Aorta (tissue), 5 donors: ENCODE data around the gene SRD5A2. TPM values are rescaled to one million over a fixed set of nuclear protein-coding genes. Genes with fewer than 3 reads are reported as not detected.
"Not testable (repeated sequence)": the region's sequence is repeated elsewhere in the genome, so short reads cannot be mapped to it uniquely, and the experiment has no call there.

Source experiments
- ATAC-seq: fragments of 200-7000 bp; cut with Tn5 transposase; one replicate; pipeline ENCODE4 v1.9.1; 2022; ENCODE audit warnings: moderate library complexity; ENCODE audit not compliant: low FRiP score
- DNase-seq, 2 donors: peaks; one replicate each; pipeline ENCODE4 v3.0.0-alpha.2; 2020
- H3K27ac ChIP-seq, 2 donors: one replicate each; pipeline ENCODE4 v1.5.1; 2013; ENCODE audit warnings: low read length in 2 of 2, mild to moderate bottlenecking in 2 of 2, moderate library complexity in 2 of 2, control low read depth in 1 of 2, inconsistent platforms in 1 of 2, low read depth in 1 of 2
- H3K27me3 ChIP-seq, 2 donors: one replicate each; pipeline ENCODE4 v1.6.1; 2013; ENCODE audit warnings: control low read depth in 1 of 2, low read length in 1 of 2, mild to moderate bottlenecking in 1 of 2, moderate library complexity in 1 of 2; ENCODE audit not compliant: insufficient read depth in 2 of 2, control insufficient read depth in 1 of 2
- H3K36me3 ChIP-seq, 2 donors: one replicate each; pipeline ENCODE4 v1.6.1; 2013; ENCODE audit warnings: control low read depth in 1 of 2, low read length in 1 of 2, mild to moderate bottlenecking in 1 of 2; ENCODE audit not compliant: insufficient read depth in 2 of 2, control insufficient read depth in 1 of 2
- H3K4me1 ChIP-seq, 2 donors: one replicate each; pipeline ENCODE4 v1.6.1; 2013; ENCODE audit warnings: low read length in 2 of 2, control low read depth in 1 of 2, mild to moderate bottlenecking in 1 of 2, moderate library complexity in 1 of 2; ENCODE audit not compliant: insufficient read depth in 2 of 2, control insufficient read depth in 1 of 2
- H3K4me3 ChIP-seq, 2 donors: one replicate each; pipeline ENCODE4 v1.5.1; 2013; ENCODE audit warnings: low read length in 2 of 2, control low read depth in 1 of 2, mild to moderate bottlenecking in 1 of 2
- H3K9me3 ChIP-seq: one replicate; pipeline ENCODE4 v1.6.1; 2013; ENCODE audit warnings: mild to moderate bottlenecking, low read length; ENCODE audit not compliant: control insufficient read depth
- WGBS, 2 donors: extraction: QIAGEN DNeasy Blood & Tissue Kit; methylation state at CpG; one replicate each; pipeline ENCODE4 v1.1.7; 2013; 5-methylcytosine and 5-hydroxymethylcytosine counted together
- intact Hi-C, 2 donors: fragments of 100-400 bp; cut with DNase I; formaldehyde crosslinking; loops; one replicate each; pipeline versions ENCODE4 v1.14.2 to v1.15.0; 2022
- polyA plus RNA-seq, 2 donors: library from polyadenylated mRNA; stranded (reverse); fragments of 200-250 nt; gene quantifications; one replicate each; pipeline ENCODE4 v1.2.3, GENCODE V29; 2013
- total RNA-seq, 2 donors: library from RNA; stranded (reverse); fragmentation: NEBNext Ultra II Directional; extraction: Animal tissue kit (Norgen Biotek cat#: 25700); gene quantifications; one replicate each; pipeline ENCODE4 v1.2.1, GENCODE V29; 2021
- donor health status: healthy with polysubstance abuse.
- donor health status: Bipolar disorder and iron deficiency.
- donor health status: DM: no; HTN: no; CAD: no.
- donor health status: DM: no; HTN: no; CAD: no.
- donor health status: DM: yes; HTN: yes; CAD: no.

The SRD5A2 gene
- total and polyA plus RNA-seq, 4 donors = not detected

DNA sequence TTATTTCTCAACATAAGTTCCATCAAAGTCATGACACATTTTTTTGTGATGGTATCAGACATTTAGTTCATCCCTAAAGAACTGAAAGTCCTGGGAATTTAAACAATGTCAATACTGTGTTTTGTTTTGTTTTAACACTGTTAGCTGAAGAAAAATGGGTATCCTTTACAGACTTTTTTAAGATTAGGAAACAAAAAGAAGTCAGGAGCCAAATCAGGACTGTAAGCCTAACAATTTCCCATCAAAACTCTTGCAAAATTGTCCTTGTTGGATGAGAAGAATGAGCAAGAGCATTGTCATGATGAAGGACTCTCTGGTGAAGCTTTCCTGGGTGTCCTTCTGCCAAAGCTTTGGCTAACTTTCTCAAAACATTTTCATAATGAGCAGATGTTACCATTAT is 69.4 kb downstream of the SRD5A2 start:
- Histone ChIP-seq H3K9me3 (no peaks in the 10 kb centered on the region), H3K4me1 (no peaks in the 10 kb centered on the region), H3K4me3 (no peak overlapping the region), H3K27ac (no peak overlapping the region), H3K27me3 (no peaks in the 10 kb centered on the region), H3K36me3 (no peaks in the 10 kb centered on the region)
- DNase-seq (no peak), ATAC-seq (no peak)
- intact Hi-C loops = no loop called here

DNA sequence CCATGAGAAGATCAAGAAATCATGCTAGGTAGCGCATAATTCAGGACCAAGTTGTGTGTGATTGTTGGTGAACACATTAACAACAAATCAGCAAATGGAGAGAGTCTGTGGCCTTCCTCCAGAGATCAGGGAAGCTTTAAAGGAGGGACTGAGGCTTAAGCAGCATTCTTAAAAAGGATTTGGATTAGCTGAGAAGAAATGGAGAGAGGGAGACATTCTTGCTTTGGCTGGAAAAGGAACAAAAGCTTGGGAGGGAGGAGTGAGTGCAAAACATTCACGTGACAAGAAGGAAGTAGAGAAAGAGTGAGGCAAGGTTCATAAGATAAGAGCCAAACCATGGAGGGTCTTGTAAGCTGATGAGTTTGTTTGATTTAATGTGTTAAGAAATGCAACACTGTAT is 75.6 kb downstream of the SRD5A2 start:
- H3K9me3 ChIP-seq = no peaks in the 10 kb centered on the region
- no peaks in the 10 kb centered on the region for H3K4me1 ChIP-seq
- 55 to 60% methylated on average over 2 of the region's 2 CpGs for WGBS, 2 donors
- H3K27me3 ChIP-seq = no peaks in the 10 kb centered on the region
- intact Hi-C loops = no loop called here
- H3K36me3 ChIP-seq = no peaks in the 10 kb centered on the region
- DNase-seq = no peak
- no peak for ATAC-seq
- H3K4me3 ChIP-seq = no peak overlapping the region
- no peak overlapping the region for H3K27ac ChIP-seq

GRCh38 chr2:31504311-31504710 is 76.4 kb downstream of the SRD5A2 start:
- H3K27me3 ChIP-seq = no peaks in the 10 kb centered on the region
- WGBS, 2 donors = 76% methylated on average over 2 of the region's 2 CpGs
- H3K4me1 ChIP-seq = no peaks in the 10 kb centered on the region
- H3K4me3 ChIP-seq = no peak overlapping the region
- DNase-seq (no peak), ATAC-seq (no peak)
- no peaks in the 10 kb centered on the region for H3K9me3 ChIP-seq
- intact Hi-C loops = no loop called here
- H3K27ac ChIP-seq = no peak overlapping the region
- H3K36me3 ChIP-seq = no peaks in the 10 kb centered on the region

DNA sequence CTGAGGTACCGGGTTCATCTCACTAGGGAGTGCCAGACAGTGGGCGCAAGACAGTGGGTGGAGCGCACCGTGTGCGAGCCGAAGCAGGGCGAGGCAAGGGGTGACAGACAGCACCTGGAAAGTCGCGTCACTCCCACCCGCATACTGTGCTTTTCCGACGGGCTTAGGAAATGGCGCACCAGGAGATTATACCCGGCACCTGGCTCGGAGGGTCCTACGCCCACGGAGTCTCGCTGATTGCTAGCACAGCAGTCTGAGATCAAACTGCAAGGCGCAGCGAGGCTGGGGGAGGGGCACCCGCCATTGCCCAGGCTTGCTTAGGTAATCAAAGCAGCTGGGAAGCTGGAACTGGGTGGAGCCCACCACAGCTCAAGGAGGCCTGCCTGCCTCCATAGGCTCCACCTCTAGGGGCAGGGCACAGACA is 84.3 kb downstream of the SRD5A2 start:
- H3K9me3 ChIP-seq, ATAC-seq, H3K27me3 ChIP-seq, H3K36me3 ChIP-seq, H3K27ac ChIP-seq, DNase-seq, H3K4me1 ChIP-seq, H3K4me3 ChIP-seq, intact Hi-C loops: not testable (repeated sequence)
- WGBS, 2 donors = 81 to 83% methylated on average over 21 of the region's 21 CpGs

- H3K9me3 ChIP-seq, H3K4me1 ChIP-seq, DNase-seq, H3K27me3 ChIP-seq, ATAC-seq, H3K27ac ChIP-seq, H3K36me3 ChIP-seq, H3K4me3 ChIP-seq, intact Hi-C loops: not testable (repeated sequence)
- WGBS, 2 donors = 56 to 58% methylated on average over 3 of the region's 3 CpGs
Observed at GRCh38 chr2:31489339-31489738, 91.4 kb downstream of the SRD5A2 start.

GRCh38 chr2:31483246-31483645 is 97.5 kb downstream of the SRD5A2 start:
- Histone ChIP-seq H3K4me1 (no peaks in the 10 kb centered on the region), H3K9me3 (no peaks in the 10 kb centered on the region), H3K4me3 (no peak overlapping the region), H3K36me3 (no peaks in the 10 kb centered on the region), H3K27me3 (no peaks in the 10 kb centered on the region), H3K27ac (no peak overlapping the region)
- ATAC-seq (no peak), DNase-seq (no peak)
- 70 to 77% methylated on average over 2 of the region's 2 CpGs for WGBS, 2 donors
- intact Hi-C loops = no loop called here

- 3 to 4% methylated on average over 2 of the region's 2 CpGs for WGBS, 2 donors
- H3K27me3 ChIP-seq = no peaks in the 10 kb centered on the region
- no peak overlapping the region for H3K4me3 ChIP-seq
- no peak overlapping the region for H3K27ac ChIP-seq
- peaks cover 0 to 2% of the 10 kb centered on the region in 2 donors for H3K4me1 ChIP-seq
- intact Hi-C loops = no loop called here
- H3K36me3 ChIP-seq = no peaks in the 10 kb centered on the region
- no peak for DNase-seq
- no peaks in the 10 kb centered on the region for H3K9me3 ChIP-seq
- ATAC-seq = no peak
Observed at GRCh38 chr2:31476511-31477180, 104.1 kb downstream of the SRD5A2 start.

GRCh38 chr2:31475692-31476091 is 105.0 kb downstream of the SRD5A2 start:
- intact Hi-C loops = no loop called here
- WGBS, 2 donors = 4 to 9% methylated on average over 1 of the region's 1 CpG
- ATAC-seq (no peak), DNase-seq (no peak)
- no peaks in the 10 kb centered on the region for H3K9me3 ChIP-seq
- H3K4me1 ChIP-seq = peaks cover 0 to 2% of the 10 kb centered on the region in 2 donors
- H3K4me3 ChIP-seq = no peak overlapping the region
- H3K27me3 ChIP-seq = no peaks in the 10 kb centered on the region
- no peak overlapping the region for H3K27ac ChIP-seq
- H3K36me3 ChIP-seq = no peaks in the 10 kb centered on the region

DNA sequence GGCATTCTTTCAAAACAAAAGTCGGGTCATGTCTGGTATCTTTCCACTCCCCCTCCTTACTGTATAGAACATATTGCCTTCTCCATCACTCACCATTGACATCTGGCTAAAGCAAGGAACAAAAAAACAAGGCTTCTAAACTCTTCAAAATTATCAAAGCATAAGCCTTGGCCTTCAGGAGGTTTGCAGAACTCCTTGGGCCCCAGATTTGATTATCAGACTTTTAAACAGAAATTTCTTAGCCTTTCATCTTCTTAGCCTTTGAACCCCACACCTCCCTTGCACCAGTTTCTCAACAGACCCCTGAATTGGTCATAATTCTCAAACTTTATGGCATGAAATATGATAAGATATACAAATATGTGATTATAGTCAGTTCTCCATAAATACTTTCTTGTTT is 106.4 kb downstream of the SRD5A2 start:
- intact Hi-C loops = no loop called here
- no peak for ATAC-seq

More for the DNA sequence above, 106.4 kb downstream of the SRD5A2 start:
- no peak for DNase-seq
- Histone ChIP-seq H3K27ac (no peak overlapping the region), H3K36me3 (no peaks in the 10 kb centered on the region), H3K27me3 (no peaks in the 10 kb centered on the region), H3K9me3 (peaks cover 1% of the 10 kb centered on the region), H3K4me3 (no peak overlapping the region), H3K4me1 (peaks cover 0 to 2% of the 10 kb centered on the region in 2 donors)
- WGBS, 2 donors = 38 to 50% methylated on average over 1 of the region's 1 CpG
